Fibroblast of lung (primary cell): Measurements from ENCODE around the gene TRAFD1. TPM values are rescaled to one million over a fixed set of nuclear protein-coding genes. Genes with fewer than 3 reads are reported as not detected.

Experiments
- DNase-seq, 2 donors: peaks; one replicate each; pipeline versions ENCODE4 v3.0.0 to v3.0.0-alpha.2; 2010; ENCODE audit warnings: low read depth in 2 of 2
- H2AFZ ChIP-seq: 2 replicates; pipeline ENCODE4 v1.5.1; 2012; ENCODE audit warnings: low read length, control low read depth, inconsistent platforms
- H3K27ac ChIP-seq: 2 replicates; pipeline ENCODE4 v1.5.1; 2011; ENCODE audit warnings: low read length, control low read depth; ENCODE audit not compliant: insufficient read depth
- H3K27me3 ChIP-seq: 2 replicates; pipeline ENCODE4 v1.5.1; 2011; ENCODE audit warnings: mild to moderate bottlenecking, low read length; ENCODE audit not compliant: control insufficient read depth, insufficient read depth
- H3K36me3 ChIP-seq: 2 replicates; pipeline ENCODE4 v1.5.1; 2011; ENCODE audit warnings: low read length; ENCODE audit not compliant: control insufficient read depth, insufficient read depth
- H3K4me1 ChIP-seq: 2 replicates; pipeline ENCODE4 v1.5.1; 2011; ENCODE audit warnings: low read length; ENCODE audit not compliant: control insufficient read depth, insufficient read depth; ENCODE audit errors: extremely low read depth
- H3K4me2 ChIP-seq: 2 replicates; pipeline ENCODE4 v1.5.1; 2011; ENCODE audit warnings: low read length, control low read depth; ENCODE audit not compliant: insufficient read depth; ENCODE audit errors: extremely low read depth
- H3K4me3 ChIP-seq, 4 experiments: fragments of 200-600 bp in 1 of 4; sonication (generic) in 1 of 4; replicated peaks in 1 of 4; 2 replicates each; pipeline ENCODE4 v1.5.1; 2011 to 2016; ENCODE audit warnings: low read length in 4 of 4, low read depth in 3 of 4, mild to moderate bottlenecking in 3 of 4, control low read depth in 2 of 4, inconsistent platforms in 1 of 4, mixed read lengths in 1 of 4; ENCODE audit not compliant: insufficient read depth in 1 of 4; ENCODE audit errors: control extremely low read depth in 1 of 4
- H3K79me2 ChIP-seq: 2 replicates; pipeline ENCODE4 v1.5.1; 2012; ENCODE audit warnings: mild to moderate bottlenecking, low read length, inconsistent platforms; ENCODE audit not compliant: control insufficient read depth, insufficient read depth
- H3K9ac ChIP-seq: 2 replicates; pipeline ENCODE4 v1.5.1; 2011; ENCODE audit warnings: mild to moderate bottlenecking, low read length, control low read depth; ENCODE audit not compliant: insufficient read depth
- H3K9me3 ChIP-seq: 2 replicates; pipeline ENCODE4 v1.5.1; 2012; ENCODE audit warnings: low read depth, low read length; ENCODE audit not compliant: control insufficient read depth, insufficient read depth
- H4K20me1 ChIP-seq: 2 replicates; pipeline ENCODE4 v1.5.1; 2011; ENCODE audit warnings: low read length; ENCODE audit not compliant: control insufficient read depth, insufficient read depth; ENCODE audit errors: extremely low read depth
- CTCF ChIP-seq, 2 donors: IDR thresholded peaks in 1 of 2; conservative IDR thresholded peaks in 1 of 2; 1 replicate in 1 of 2; 2 replicates in 1 of 2; pipeline ENCODE4 v1.5.1; 2011 to 2012; ENCODE audit warnings: low read length in 2 of 2, control low read depth in 1 of 2, inconsistent platforms in 1 of 2, low read depth in 1 of 2, mild to moderate bottlenecking in 1 of 2
- EZH2 ChIP-seq: IDR thresholded peaks from 2 replicates; pipeline ENCODE4 v1.5.1; 2012; ENCODE audit warnings: low read length, control low read depth, mild to moderate bottlenecking; ENCODE audit errors: missing control alignments
- polyA plus RNA-seq, 2 donors: library from polyadenylated mRNA; depleted of rRNA in 1 of 2; stranded (reverse) in 1 of 2; unstranded in 1 of 2; fragments of >200 nt; gene quantifications; 2 replicates each; pipeline ENCODE4 v1.2.1, GENCODE V29; 2011 to 2012; ENCODE audit warnings: missing spikeins in 1 of 2
- total RNA-seq: library from RNA; depleted of rRNA; stranded (reverse); fragments of >200 nt; gene quantifications from 2 replicates; pipeline ENCODE4 v1.2.1, GENCODE V29; 2014

TRAFD1 gene
- total and polyA plus RNA-seq, 2 donors (not counting 1 experiment from before 2014, with no cell fraction given) = 42.5 to 83.4 TPM

DNA sequence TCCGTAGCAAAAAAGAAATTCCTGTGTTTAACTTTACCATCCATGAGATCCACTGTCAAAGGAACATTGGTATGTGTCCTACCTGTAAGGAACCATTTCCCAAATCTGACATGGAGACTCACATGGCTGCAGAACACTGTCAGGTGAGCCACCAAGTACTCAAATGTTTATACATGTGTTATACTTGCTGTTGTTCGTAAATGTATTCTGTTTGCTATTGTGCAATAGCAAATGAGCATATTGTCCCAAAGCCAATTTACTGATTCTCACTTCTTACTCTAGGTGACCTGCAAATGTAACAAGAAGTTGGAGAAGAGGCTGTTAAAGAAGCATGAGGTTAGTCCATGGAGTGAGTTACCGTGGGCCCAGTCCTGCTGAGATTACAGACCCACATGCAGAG lies 9.4 kb downstream of the TRAFD1 start:
- TF ChIP-seq EZH2 (no peak), CTCF (conservative IDR thresholded peaks at IDR 0.05 in 1 of 2, IDR thresholded peaks at IDR 0.05 in 1 of 2; ENCODE audit: low read depth in 1 of 2, low read length in 2 of 2) (no peak)
- H3K36me3 ChIP-seq = peaks cover 11% of the 10 kb centered on the region
- no peak overlapping the region for H3K4me2 ChIP-seq
- no peak overlapping the region for H3K9ac ChIP-seq
- peaks cover 29% of the 10 kb centered on the region for H3K79me2 ChIP-seq
- H3K27me3 ChIP-seq = no peaks in the 10 kb centered on the region
- no peak overlapping the region for H3K4me3 ChIP-seq
- no peaks in the 10 kb centered on the region for H3K4me1 ChIP-seq
- no peaks in the 10 kb centered on the region for H3K9me3 ChIP-seq
- H3K27ac ChIP-seq = no peak overlapping the region
- H2AFZ ChIP-seq = no peak overlapping the region
- H4K20me1 ChIP-seq = no peaks in the 10 kb centered on the region
- no peak for DNase-seq

DNA sequence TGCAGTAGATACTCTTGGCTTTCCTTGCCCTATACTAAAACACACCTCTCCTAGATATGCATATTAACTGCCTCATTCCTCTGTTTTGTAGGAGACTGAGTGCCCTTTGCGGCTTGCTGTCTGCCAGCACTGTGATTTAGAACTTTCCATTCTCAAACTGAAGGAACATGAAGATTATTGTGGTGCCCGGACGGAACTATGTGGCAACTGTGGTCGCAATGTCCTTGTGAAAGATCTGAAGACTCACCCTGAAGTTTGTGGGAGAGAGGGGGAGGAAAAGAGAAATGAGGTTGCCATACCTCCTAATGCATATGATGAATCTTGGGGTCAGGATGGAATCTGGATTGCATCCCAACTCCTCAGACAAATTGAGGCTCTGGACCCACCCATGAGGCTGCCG lies 15.4 kb downstream of the TRAFD1 start:
- H3K4me1 ChIP-seq = no peaks in the 10 kb centered on the region
- peaks cover 26% of the 10 kb centered on the region for H3K36me3 ChIP-seq
- no peak overlapping the region for H3K4me3 ChIP-seq
- TF ChIP-seq EZH2 (no peak), CTCF (conservative IDR thresholded peaks at IDR 0.05 in 1 of 2, IDR thresholded peaks at IDR 0.05 in 1 of 2; ENCODE audit: low read depth in 1 of 2, low read length in 2 of 2) (no peak)
- no peak overlapping the region for H3K4me2 ChIP-seq
- no peaks in the 10 kb centered on the region for H3K79me2 ChIP-seq
- H4K20me1 ChIP-seq = no peaks in the 10 kb centered on the region
- no peak overlapping the region for H3K9ac ChIP-seq
- no peak overlapping the region for H3K27ac ChIP-seq
- no peaks in the 10 kb centered on the region for H3K27me3 ChIP-seq
- H3K9me3 ChIP-seq = no peaks in the 10 kb centered on the region
- no peak overlapping the region for H2AFZ ChIP-seq
- DNase-seq = no peak

DNA sequence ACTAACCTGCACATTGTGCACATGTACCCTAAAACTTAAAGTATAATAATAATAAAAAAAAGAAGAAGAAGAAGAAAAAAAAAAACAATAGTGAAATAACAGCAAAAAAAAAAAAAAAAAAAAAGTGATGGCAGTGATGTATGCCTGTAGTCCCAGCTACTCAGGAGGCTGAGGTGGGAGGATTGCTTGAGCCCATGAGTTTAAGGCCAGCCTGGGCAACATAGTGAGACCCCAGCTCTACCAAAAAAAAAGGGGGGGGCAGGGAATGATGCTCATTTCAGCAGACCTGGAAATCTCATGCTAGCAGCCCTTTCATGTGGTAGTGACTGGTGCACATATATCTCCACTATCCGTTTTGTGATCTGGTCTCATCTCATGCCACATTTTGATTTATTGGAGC lies 20.8 kb downstream of the TRAFD1 start:
- no peak overlapping the region for H2AFZ ChIP-seq
- no peaks in the 10 kb centered on the region for H3K79me2 ChIP-seq
- H4K20me1 ChIP-seq = no peaks in the 10 kb centered on the region
- no peaks in the 10 kb centered on the region for H3K9me3 ChIP-seq
- no peaks in the 10 kb centered on the region for H3K27me3 ChIP-seq
- no peak overlapping the region for H3K27ac ChIP-seq
- peaks cover 30% of the 10 kb centered on the region for H3K36me3 ChIP-seq
- H3K4me2 ChIP-seq = no peak overlapping the region
- DNase-seq = no peak
- H3K4me3 ChIP-seq = no peak overlapping the region
- no peak overlapping the region for H3K9ac ChIP-seq
- no peak for TF ChIP-seq EZH2
- TF ChIP-seq CTCF (conservative IDR thresholded peaks at IDR 0.05 in 1 of 2, IDR thresholded peaks at IDR 0.05 in 1 of 2; ENCODE audit: low read depth in 1 of 2, low read length in 2 of 2) = no peak
- peaks cover 3% of the 10 kb centered on the region for H3K4me1 ChIP-seq
